ENCODE results near the gene JAKMIP2. TPM values are rescaled to one million over a fixed set of nuclear protein-coding genes. Genes with fewer than 3 reads are reported as not detected.

Gene JAKMIP2
- total RNA-seq, 1 experiment from 2014 or later, result 6.4 TPM

DNA sequence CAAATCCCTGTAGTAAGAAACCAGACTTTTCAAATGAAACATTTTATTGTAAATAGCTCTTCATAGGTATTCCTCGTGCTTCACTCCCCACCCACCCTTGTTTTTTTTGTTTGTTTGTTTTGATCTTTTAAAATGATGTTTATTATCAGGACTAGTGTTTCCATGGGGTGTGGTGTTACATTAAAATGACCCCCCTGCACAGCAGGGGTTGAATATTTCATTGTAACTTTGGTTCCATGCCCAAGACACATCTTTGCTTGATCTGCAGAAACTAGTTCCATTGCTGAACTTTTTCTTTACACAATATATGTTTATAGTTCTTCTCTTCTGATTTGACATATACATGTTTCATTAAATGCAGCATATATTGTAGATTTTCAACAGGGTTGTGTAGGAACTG lies 191.4 kb downstream of the JAKMIP2 start:
- TF ChIP-seq, protein P1, sequence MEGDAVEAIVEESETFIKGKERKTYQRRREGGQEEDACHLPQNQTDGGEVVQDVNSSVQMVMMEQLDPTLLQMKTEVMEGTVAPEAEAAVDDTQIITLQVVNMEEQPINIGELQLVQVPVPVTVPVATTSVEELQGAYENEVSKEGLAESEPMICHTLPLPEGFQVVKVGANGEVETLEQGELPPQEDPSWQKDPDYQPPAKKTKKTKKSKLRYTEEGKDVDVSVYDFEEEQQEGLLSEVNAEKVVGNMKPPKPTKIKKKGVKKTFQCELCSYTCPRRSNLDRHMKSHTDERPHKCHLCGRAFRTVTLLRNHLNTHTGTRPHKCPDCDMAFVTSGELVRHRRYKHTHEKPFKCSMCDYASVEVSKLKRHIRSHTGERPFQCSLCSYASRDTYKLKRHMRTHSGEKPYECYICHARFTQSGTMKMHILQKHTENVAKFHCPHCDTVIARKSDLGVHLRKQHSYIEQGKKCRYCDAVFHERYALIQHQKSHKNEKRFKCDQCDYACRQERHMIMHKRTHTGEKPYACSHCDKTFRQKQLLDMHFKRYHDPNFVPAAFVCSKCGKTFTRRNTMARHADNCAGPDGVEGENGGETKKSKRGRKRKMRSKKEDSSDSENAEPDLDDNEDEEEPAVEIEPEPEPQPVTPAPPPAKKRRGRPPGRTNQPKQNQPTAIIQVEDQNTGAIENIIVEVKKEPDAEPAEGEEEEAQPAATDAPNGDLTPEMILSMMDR (conservative IDR thresholded peaks at IDR 0.05), result no peak
- no peak overlapping the region for H3K4me2 ChIP-seq (ENCODE audit: insufficient read depth, insufficient read length, low read length)
- H3K9me3 ChIP-seq (ENCODE audit: control insufficient read depth, low read depth, low read length), result no peaks in the 10 kb centered on the region
- WGBS (ENCODE audit: extremely low coverage, insufficient read length, low lambda C conversion rate), result no CpG with 5 or more reads among the region's 1 CpG
- Mint-ChIP-seq H3K4me1 (peaks cover 11 to 19% of the 10 kb centered on the region in 2 experiments), H3K36me3 (ENCODE audit: insufficient read depth in 1 of 3, low read depth in 3 of 3) (peaks cover 32 to 49% (median 37%) of the 10 kb centered on the region in 3 experiments), H3K27ac (peak overlapping the region in 2 of 3 experiments; percentile 40 to 42; a peak in 1 of 7 replicates), H3K9me3 (no peaks in the 10 kb centered on the region), H3K4me3 (no peak overlapping the region), H3K27me3 (ENCODE audit: low read depth) (no peaks in the 10 kb centered on the region)
- no peaks in the 10 kb centered on the region for H4K20me1 ChIP-seq (ENCODE audit: control insufficient read depth, insufficient read depth, insufficient read length)
- H2AFZ ChIP-seq (ENCODE audit: low read length), result no peak overlapping the region
- H3K18ac ChIP-seq (ENCODE audit: insufficient read length, low read depth, low read length), result no peak overlapping the region
- H3K4ac ChIP-seq (ENCODE audit: low read depth, low read length), result no peak overlapping the region
- no peak overlapping the region for H4K91ac ChIP-seq (ENCODE audit: insufficient read length, low read depth, low read length)
- H2BK20ac ChIP-seq (ENCODE audit: low read depth, low read length, poor library complexity, severe bottlenecking), result no peak overlapping the region
- H3K56ac ChIP-seq (ENCODE audit: insufficient read length, low read depth, low read length), result no peak overlapping the region
- H3K4me1 ChIP-seq (ENCODE audit: insufficient read depth, low read length), result 0 out of 2 replicates have a peak, but pooled peaks cover 2% of the 10 kb centered on the region
- no peak overlapping the region for H2BK15ac ChIP-seq (ENCODE audit: low read depth, low read length)
- H3K23me2 ChIP-seq (ENCODE audit: insufficient read length, low read depth, low read length, poor library complexity, severe bottlenecking), result no peaks in the 10 kb centered on the region
- no peak overlapping the region for H3K27ac ChIP-seq (ENCODE audit: insufficient read length, low read depth, low read length)
- no peak overlapping the region for H3K14ac ChIP-seq (ENCODE audit: insufficient read depth, low read length)
- no peak overlapping the region for H4K5ac ChIP-seq (ENCODE audit: insufficient read length, low read depth, low read length)
- H4K8ac ChIP-seq (replicated peaks; ENCODE audit: insufficient read length, low read depth, low read length), result no peak overlapping the region
- no peak for DNase-seq
- no peak overlapping the region for H3K23ac ChIP-seq (ENCODE audit: insufficient read length, low read depth, low read length)
- no peak overlapping the region for H2AK5ac ChIP-seq (ENCODE audit: insufficient read length, low read length)
- no peak overlapping the region for H2BK12ac ChIP-seq (ENCODE audit: insufficient read length, low read depth, low read length)
- no peak overlapping the region for H3K9ac ChIP-seq (ENCODE audit: extremely low read depth, insufficient read length, low read length)
- no peaks in the 10 kb centered on the region for H3K79me1 ChIP-seq (ENCODE audit: insufficient read depth, low read depth, low read length, poor library complexity, severe bottlenecking)
- H2BK5ac ChIP-seq (ENCODE audit: insufficient read length, low read length), result no peak overlapping the region
- no peaks in the 10 kb centered on the region for H3K27me3 ChIP-seq (ENCODE audit: insufficient read depth, low read length)
- H2BK120ac ChIP-seq (ENCODE audit: low read depth, low read length, poor library complexity, severe bottlenecking), result no peak overlapping the region
- no peak overlapping the region for H3T11ph ChIP-seq (ENCODE audit: low read length)
- no peaks in the 10 kb centered on the region for H3K79me2 ChIP-seq (ENCODE audit: insufficient read depth, low read length)
